Stimulated activated CD4-positive, alpha-beta T cell treated with anti-CD3 and anti-CD28 coated beads, Interleukin-4, amount 100 ng/mL, for 24 hours (primary cell): ENCODE results near the gene ID2.

Experiments used
- DNase-seq: peaks from one replicate; pipeline ENCODE4 v3.0.0-alpha.2; 2020

Gene ID2

GRCh38 chr2:8681786-8682692 is at the start of gene ID2:
ID2 (plus strand) TSS chr2:8682056; CDS start chr2:8682166, 110 bp downstream.
- DNase-seq = peak; percentile 99

GRCh38 chr2:8632755-8633154 is 49.1 kb upstream of the ID2 start:
- DNase-seq = no peak

- DNase-seq = no peak
Observed at GRCh38 chr2:8633186-8633734, 48.6 kb upstream of the ID2 start.

- no peak for DNase-seq
Observed at GRCh38 chr2:8633735-8634313, 48.0 kb upstream of the ID2 start.

- no peak for DNase-seq
Observed at GRCh38 chr2:8634466-8635172, 47.2 kb upstream of the ID2 start.

GRCh38 chr2:8636041-8636491 is 45.8 kb upstream of the ID2 start:
- no peak for DNase-seq

GRCh38 chr2:8636721-8637636 is 44.9 kb upstream of the ID2 start:
- no peak for DNase-seq

- DNase-seq = no peak
Observed at GRCh38 chr2:8638327-8638726, 43.5 kb upstream of the ID2 start.

- no peak for DNase-seq
Observed at GRCh38 chr2:8639122-8639635, 42.7 kb upstream of the ID2 start.

- DNase-seq = no peak
Observed at GRCh38 chr2:8640498-8640897, 41.4 kb upstream of the ID2 start.

GRCh38 chr2:8641301-8641965 is 40.4 kb upstream of the ID2 start:
- no peak for DNase-seq

- DNase-seq = no peak
Observed at GRCh38 chr2:8642366-8643068, 39.3 kb upstream of the ID2 start.

- DNase-seq = no peak
Observed at GRCh38 chr2:8643250-8643995, 38.4 kb upstream of the ID2 start.

GRCh38 chr2:8643996-8644356 is 37.9 kb upstream of the ID2 start:
- DNase-seq = no peak

- DNase-seq = no peak
Observed at GRCh38 chr2:8644605-8645175, 37.2 kb upstream of the ID2 start.

- no peak for DNase-seq
Observed at GRCh38 chr2:8645176-8645831, 36.6 kb upstream of the ID2 start.

GRCh38 chr2:8646731-8647461 is 35.0 kb upstream of the ID2 start:
- no peak for DNase-seq

- DNase-seq = no peak
Observed at GRCh38 chr2:8647462-8647857, 34.4 kb upstream of the ID2 start.
